PC-9 (cell line): ENCODE measurements around the gene BCAT1. TPM values are rescaled to one million over a fixed set of nuclear protein-coding genes. Genes with fewer than 3 reads are reported as not detected.

Experiments used
- BruUV-seq: library from RNA; stranded (reverse); fragments of 400-500 nt; replicated peaks from 2 replicates; lab custom pipeline; 2021; lab: Mats Ljungman, UMichigan
- CTCF ChIA-PET: fragments of 300-600 bp; sonication (Branson Sonifier 250); formaldehyde crosslinking; loops from one replicate; lab custom pipeline; 2022; ENCODE audit warnings: antibody characterized with exemption; lab: Charles Lee
- POLR2A ChIA-PET: fragments of 300-600 bp; sonication (Branson Sonifier 250); formaldehyde crosslinking; loops from one replicate; lab custom pipeline; 2022; ENCODE audit warnings: antibody characterized with exemption; ENCODE audit not compliant: unreplicated experiment; lab: Charles Lee
- DNase-seq, 2 experiments: peaks; one replicate each; pipeline versions ENCODE4 v3.0.0 to v3.0.0-alpha.2; 2015 to 2022; ENCODE audit warnings: mixed read lengths in 1 of 2
- H2AFZ ChIP-seq: fragments of 200-600 bp; sonication (generic); 2 replicates; pipeline ENCODE4 v1.8.1; 2017; ENCODE audit warnings: antibody characterized with exemption
- H3F3A ChIP-seq: fragments of 200-600 bp; sonication (generic); 2 replicates; pipeline ENCODE4 v1.8.1; 2017; ENCODE audit warnings: antibody characterized with exemption, mild to moderate bottlenecking, low read depth; ENCODE audit not compliant: insufficient read depth
- H3K27ac ChIP-seq: fragments of 200-600 bp; sonication (generic); 2 replicates; pipeline ENCODE4 v1.6.1; 2016; ENCODE audit warnings: mixed run types
- H3K27me3 ChIP-seq: fragments of 200-600 bp; sonication (generic); 2 replicates; pipeline ENCODE4 v1.6.1; 2016; ENCODE audit warnings: low read depth, mixed run types; ENCODE audit not compliant: insufficient read depth
- H3K36me3 ChIP-seq: fragments of 200-600 bp; sonication (generic); 2 replicates; pipeline ENCODE4 v1.6.1; 2016; ENCODE audit warnings: low read depth, mixed run types
- H3K4me1 ChIP-seq: fragments of 200-600 bp; sonication (generic); replicated peaks from 2 replicates; pipeline ENCODE4 v1.6.1; 2016; ENCODE audit warnings: mixed run types; ENCODE audit not compliant: insufficient read depth
- H3K4me2 ChIP-seq: fragments of 200-600 bp; sonication (generic); 2 replicates; pipeline ENCODE4 v1.6.1; 2017; ENCODE audit warnings: mixed run types
- H3K4me3 ChIP-seq: fragments of 200-600 bp; sonication (generic); 2 replicates; pipeline ENCODE4 v1.6.1; 2016; ENCODE audit warnings: mixed run types
- H3K79me2 ChIP-seq: fragments of 200-600 bp; sonication (generic); 2 replicates; pipeline ENCODE4 v1.6.1; 2017; ENCODE audit warnings: low read depth, mixed run types
- H3K9me2 ChIP-seq: fragments of 200-600 bp; sonication (generic); 2 replicates; pipeline ENCODE4 v1.8.1; 2017; ENCODE audit warnings: mild to moderate bottlenecking; ENCODE audit not compliant: insufficient read depth
- H3K9me3 ChIP-seq: fragments of 200-600 bp; sonication (generic); 2 replicates; pipeline ENCODE4 v1.8.1; 2016; ENCODE audit warnings: low read depth; ENCODE audit not compliant: insufficient read depth
- H4K20me1 ChIP-seq: fragments of 200-600 bp; sonication (generic); 2 replicates; pipeline ENCODE4 v1.8.1; 2017; ENCODE audit not compliant: insufficient read depth
- CTCF ChIP-seq: fragments of 200-600 bp; sonication (generic); conservative IDR thresholded peaks from 2 replicates; pipeline ENCODE4 v1.6.1; 2017; ENCODE audit warnings: mixed run types, antibody characterized with exemption, mild to moderate bottlenecking, moderate library complexity
- EZH2 ChIP-seq: fragments of 200-600 bp; sonication (generic); IDR thresholded peaks from 2 replicates; pipeline ENCODE4 v1.8.0; 2017; ENCODE audit warnings: antibody characterized with exemption, low read depth
- intact Hi-C: fragments of 100-400 bp; cut with micrococcal nuclease; formaldehyde crosslinking; loops from one replicate; pipeline ENCODE4 v1.10.0; 2022; ENCODE audit not compliant: unreplicated experiment
- total RNA-seq: library from RNA; stranded (reverse); gene quantifications from 2 replicates; pipeline ENCODE4 v1.2.3, GENCODE V29; 2021

Gene BCAT1
- total RNA-seq, 1 experiment from 2014 or later: 78.6 TPM

GRCh38 chr12:24945039-24945438 lies 3.9 kb downstream of the BCAT1 start:
- no peak for DNase-seq
- Histone ChIP-seq H3K4me1 (peaks cover 11% of the 10 kb centered on the region; the same call in 1 of the 2 replicates), H3K4me2 (no peak overlapping the region), H3K79me2 (peaks cover 9% of the 10 kb centered on the region), H3F3A (no peaks in the 10 kb centered on the region), H3K27ac (no peak overlapping the region), H2AFZ (no peak overlapping the region), H3K27me3 (no peaks in the 10 kb centered on the region), H3K4me3 (no peak overlapping the region), H3K9me3 (no peaks in the 10 kb centered on the region), H3K9me2 (no peaks in the 10 kb centered on the region), H4K20me1 (no peaks in the 10 kb centered on the region), H3K36me3 (no peaks in the 10 kb centered on the region)
- POLR2A ChIA-PET: interaction anchor here (0.6 kb wide), 1 partner anchor 60 kb away, joined by 3 read pairs; no protein-coding TSS in a partner anchor
- TF ChIP-seq EZH2 (no peak), CTCF (no peak)
- CTCF ChIA-PET: no interaction called here
- no TSS peak for BruUV-seq
- intact Hi-C loops: no loop called here

- H3K4me2 ChIP-seq: no peak overlapping the region
- no peaks in the 10 kb centered on the region for H3K27me3 ChIP-seq
- H4K20me1 ChIP-seq: no peaks in the 10 kb centered on the region
- H3F3A ChIP-seq: no peaks in the 10 kb centered on the region
- BruUV-seq: no TSS peak
- POLR2A ChIA-PET: interaction anchor here (0.6 kb wide), 1 partner anchor 61 kb away, joined by 3 read pairs; no protein-coding TSS in a partner anchor
- TF ChIP-seq CTCF (no peak), EZH2 (no peak)
- H3K9me2 ChIP-seq: no peaks in the 10 kb centered on the region
- no peak overlapping the region for H2AFZ ChIP-seq
- H3K79me2 ChIP-seq: peaks cover 9% of the 10 kb centered on the region
- no peak for DNase-seq
- H3K4me3 ChIP-seq: no peak overlapping the region
- H3K27ac ChIP-seq: no peak overlapping the region
- peaks cover 11% of the 10 kb centered on the region; the same call in 1 of the 2 replicates for H3K4me1 ChIP-seq
- CTCF ChIA-PET: no interaction called here
- no peaks in the 10 kb centered on the region for H3K9me3 ChIP-seq
- intact Hi-C loops: no loop called here
- H3K36me3 ChIP-seq: no peaks in the 10 kb centered on the region
These were observed 4.3 kb downstream of the BCAT1 start for GRCh38 chr12:24944601-24944975.

GRCh38 chr12:24943947-24944600 lies 4.8 kb downstream of the BCAT1 start:
- intact Hi-C loops: no loop called here
- H3F3A ChIP-seq: no peaks in the 10 kb centered on the region
- H3K9me2 ChIP-seq: no peaks in the 10 kb centered on the region
- H3K27me3 ChIP-seq: no peaks in the 10 kb centered on the region
- peaks cover 9% of the 10 kb centered on the region for H3K79me2 ChIP-seq
- no peaks in the 10 kb centered on the region for H4K20me1 ChIP-seq
- H3K9me3 ChIP-seq: no peaks in the 10 kb centered on the region
- no peak overlapping the region for H3K4me2 ChIP-seq
- CTCF ChIA-PET: no interaction called here
- TF ChIP-seq CTCF (no peak), EZH2 (no peak)
- no peak overlapping the region for H3K27ac ChIP-seq
- BruUV-seq: no TSS peak
- H3K36me3 ChIP-seq: no peaks in the 10 kb centered on the region
- no peak for DNase-seq
- H3K4me3 ChIP-seq: no peak overlapping the region
- POLR2A ChIA-PET: interaction anchor here (0.6 kb wide), 1 partner anchor 61 kb away, joined by 3 read pairs; no protein-coding TSS in a partner anchor
- no peak overlapping the region for H2AFZ ChIP-seq
- H3K4me1 ChIP-seq: peaks cover 11% of the 10 kb centered on the region; the same call in 1 of the 2 replicates
